Activated T-helper 9 cell treated with anti-CD3 and anti-CD28 coated beads, Interleukin-2, amount 50 U/mL, for 16 hours (primary cell): ENCODE results near the gene PIK3CB.
"Not testable (repeated sequence)": the region's sequence is repeated elsewhere in the genome, so short reads cannot be mapped to it uniquely, and the experiment has no call there.

Experiments used
- DNase-seq: peaks from one replicate; pipeline ENCODE4 v3.0.0-alpha.2; 2020; ENCODE audit warnings: low read depth

PIK3CB gene

GRCh38 chr3:138680974-138681373 is 153.8 kb downstream of the PIK3CB start:
- DNase-seq: not testable (repeated sequence)

- no peak for DNase-seq
These were observed 155.8 kb downstream of the PIK3CB start for GRCh38 chr3:138678874-138679392.

- DNase-seq: no peak
These were observed 156.6 kb downstream of the PIK3CB start for GRCh38 chr3:138678086-138678485.

- no peak for DNase-seq
These were observed 159.3 kb downstream of the PIK3CB start for GRCh38 chr3:138675393-138675792.

GRCh38 chr3:138673641-138674530 is 160.8 kb downstream of the PIK3CB start:
- DNase-seq: no peak

GRCh38 chr3:138670407-138670806 is 164.3 kb downstream of the PIK3CB start:
- DNase-seq: no peak

- DNase-seq: no peak
These were observed 166.6 kb downstream of the PIK3CB start for GRCh38 chr3:138668107-138668506.

GRCh38 chr3:138657508-138657907 is 177.2 kb downstream of the PIK3CB start:
- DNase-seq: no peak

GRCh38 chr3:138653567-138653966 is 181.2 kb downstream of the PIK3CB start:
- DNase-seq: no peak

- DNase-seq: no peak
These were observed 185.6 kb downstream of the PIK3CB start for GRCh38 chr3:138649134-138649533.

- no peak for DNase-seq
These were observed 188.2 kb downstream of the PIK3CB start for GRCh38 chr3:138646513-138646912.

- no peak for DNase-seq
These were observed 188.7 kb downstream of the PIK3CB start for GRCh38 chr3:138646008-138646407.

GRCh38 chr3:138642927-138643253 is 191.8 kb downstream of the PIK3CB start:
- DNase-seq: no peak

- DNase-seq: no peak
These were observed 192.4 kb downstream of the PIK3CB start for GRCh38 chr3:138642226-138642926.

GRCh38 chr3:138640537-138640936 is 194.2 kb downstream of the PIK3CB start:
- no peak for DNase-seq

- no peak for DNase-seq
These were observed 196.1 kb downstream of the PIK3CB start for GRCh38 chr3:138638641-138639040.

- DNase-seq: no peak
These were observed 205.2 kb downstream of the PIK3CB start for GRCh38 chr3:138629526-138629925.

- DNase-seq: no peak
These were observed 208.9 kb downstream of the PIK3CB start for GRCh38 chr3:138625707-138626365.

GRCh38 chr3:138624518-138624917 is 210.2 kb downstream of the PIK3CB start:
- no peak for DNase-seq

- no peak for DNase-seq
These were observed 214.3 kb downstream of the PIK3CB start for GRCh38 chr3:138620431-138620830.

GRCh38 chr3:138615462-138615861 is 219.3 kb downstream of the PIK3CB start:
- no peak for DNase-seq

- no peak for DNase-seq
These were observed 224.8 kb downstream of the PIK3CB start for GRCh38 chr3:138609898-138610266.
